H9 (cell line): ENCODE results near the gene PYDC1. TPM values are rescaled to one million over a fixed set of nuclear protein-coding genes. Genes with fewer than 3 reads are reported as not detected.

Experiments used
- DNase-seq: peaks from one replicate; pipeline ENCODE4 v3.0.0-alpha.2; 2017
- H2AFZ ChIP-seq: one replicate; pipeline ENCODE4 v1.6.1; 2013; ENCODE audit warnings: mild to moderate bottlenecking, low read length, control low read depth, moderate library complexity
- H2AK5ac ChIP-seq: 2 replicates; pipeline ENCODE4 v1.6.1; 2013; ENCODE audit warnings: low read length, control low read depth, mixed read lengths; ENCODE audit not compliant: insufficient read length
- H2BK120ac ChIP-seq: one replicate; pipeline ENCODE4 v1.6.1; 2013; ENCODE audit warnings: low read depth, mild to moderate bottlenecking, low read length, control low read depth, inconsistent platforms; ENCODE audit not compliant: poor library complexity, severe bottlenecking
- H2BK12ac ChIP-seq: 2 replicates; pipeline ENCODE4 v1.6.1; 2013; ENCODE audit warnings: low read length, control low read depth, mixed read lengths, low read depth; ENCODE audit not compliant: insufficient read length
- H2BK15ac ChIP-seq: 2 replicates; pipeline ENCODE4 v1.6.1; 2013; ENCODE audit warnings: low read depth, low read length, control low read depth
- H2BK20ac ChIP-seq: one replicate; pipeline ENCODE4 v1.6.1; 2013; ENCODE audit warnings: low read depth, mild to moderate bottlenecking, low read length, control low read depth, inconsistent platforms; ENCODE audit not compliant: poor library complexity, severe bottlenecking
- H2BK5ac ChIP-seq: 2 replicates; pipeline ENCODE4 v1.6.1; 2013; ENCODE audit warnings: low read length, control low read depth, mixed read lengths; ENCODE audit not compliant: insufficient read length
- H3K14ac ChIP-seq: 2 replicates; pipeline ENCODE4 v1.6.1; 2013; ENCODE audit warnings: low read length, control low read depth; ENCODE audit not compliant: insufficient read depth
- H3K18ac ChIP-seq: 2 replicates; pipeline ENCODE4 v1.6.1; 2013; ENCODE audit warnings: low read depth, mild to moderate bottlenecking, mixed read lengths, low read length, control low read depth; ENCODE audit not compliant: insufficient read length
- H3K23ac ChIP-seq: 2 replicates; pipeline ENCODE4 v1.6.1; 2013; ENCODE audit warnings: low read length, control low read depth, mixed read lengths, low read depth; ENCODE audit not compliant: insufficient read length
- H3K23me2 ChIP-seq: 2 replicates; pipeline ENCODE4 v1.6.1; 2013; ENCODE audit warnings: low read depth, mild to moderate bottlenecking, mixed read lengths, low read length, control low read depth; ENCODE audit not compliant: insufficient read length, poor library complexity, severe bottlenecking
- H3K27ac ChIP-seq: 2 replicates; pipeline ENCODE4 v1.5.1; 2013; ENCODE audit warnings: low read length, control low read depth, mixed read lengths, low read depth; ENCODE audit not compliant: insufficient read length
- H3K27me3 ChIP-seq: 2 replicates; pipeline ENCODE4 v1.6.1; 2013; ENCODE audit warnings: low read length, control low read depth, inconsistent platforms; ENCODE audit not compliant: insufficient read depth
- H3K4ac ChIP-seq: 2 replicates; pipeline ENCODE4 v1.6.1; 2013; ENCODE audit warnings: low read depth, mild to moderate bottlenecking, control low read depth, inconsistent platforms, low read length, moderate library complexity
- H3K4me1 ChIP-seq: 2 replicates; pipeline ENCODE4 v1.6.1; 2013; ENCODE audit warnings: low read length, control low read depth, inconsistent platforms; ENCODE audit not compliant: insufficient read depth
- H3K4me2 ChIP-seq: 2 replicates; pipeline ENCODE4 v1.6.1; 2013; ENCODE audit warnings: low read length, control low read depth, mixed read lengths; ENCODE audit not compliant: insufficient read length, insufficient read depth
- H3K56ac ChIP-seq: 2 replicates; pipeline ENCODE4 v1.6.1; 2013; ENCODE audit warnings: low read depth, mild to moderate bottlenecking, mixed read lengths, low read length, control low read depth; ENCODE audit not compliant: insufficient read length
- H3K79me1 ChIP-seq: 2 replicates; pipeline ENCODE4 v1.6.1; 2013; ENCODE audit warnings: low read depth, mild to moderate bottlenecking, moderate library complexity, low read length, control low read depth, inconsistent platforms; ENCODE audit not compliant: insufficient read depth, poor library complexity, severe bottlenecking
- H3K79me2 ChIP-seq: 2 replicates; pipeline ENCODE4 v1.6.1; 2013; ENCODE audit warnings: low read length, control low read depth, inconsistent platforms; ENCODE audit not compliant: insufficient read depth
- H3K9ac ChIP-seq: 2 replicates; pipeline ENCODE4 v1.6.1; 2013; ENCODE audit warnings: low read length, control low read depth, mixed read lengths; ENCODE audit not compliant: insufficient read length; ENCODE audit errors: extremely low read depth
- H3K9me3 ChIP-seq: one replicate; pipeline ENCODE4 v1.6.1; 2013; ENCODE audit warnings: low read depth, low read length, inconsistent platforms; ENCODE audit not compliant: control insufficient read depth
- H3T11ph ChIP-seq: one replicate; pipeline ENCODE4 v1.6.1; 2013; ENCODE audit warnings: mild to moderate bottlenecking, low read length, control low read depth, inconsistent platforms
- H4K20me1 ChIP-seq: one replicate; pipeline ENCODE4 v1.6.1; 2013; ENCODE audit not compliant: control insufficient read depth, insufficient read length, insufficient read depth
- H4K5ac ChIP-seq: 2 replicates; pipeline ENCODE4 v1.6.1; 2013; ENCODE audit warnings: low read depth, mild to moderate bottlenecking, mixed read lengths, low read length, control low read depth; ENCODE audit not compliant: insufficient read length
- H4K8ac ChIP-seq: replicated peaks from 2 replicates; pipeline ENCODE4 v1.6.1; 2013; ENCODE audit warnings: low read length, control low read depth, mixed read lengths, low read depth; ENCODE audit not compliant: insufficient read length
- H4K91ac ChIP-seq: 2 replicates; pipeline ENCODE4 v1.6.1; 2013; ENCODE audit warnings: low read depth, mild to moderate bottlenecking, moderate library complexity, mixed read lengths, low read length, control low read depth; ENCODE audit not compliant: insufficient read length
- H3K27ac Mint-ChIP-seq, 3 experiments: 2 replicates in 2 of 3; 3 replicates in 1 of 3; pipeline ENCODE4 v1.8.0; 2020 to 2021; ENCODE audit warnings: mixed read lengths in 3 of 3, mild to moderate bottlenecking in 1 of 3, moderate library complexity in 1 of 3
- H3K27me3 Mint-ChIP-seq: 2 replicates; pipeline ENCODE4 v1.8.0; 2021; ENCODE audit warnings: low read depth, mild to moderate bottlenecking, moderate library complexity, mixed read lengths
- H3K36me3 Mint-ChIP-seq, 3 experiments: 2 replicates in 2 of 3; 3 replicates in 1 of 3; pipeline ENCODE4 v1.8.0; 2020 to 2021; ENCODE audit warnings: low read depth in 3 of 3, mixed read lengths in 3 of 3; ENCODE audit not compliant: insufficient read depth in 1 of 3
- H3K4me1 Mint-ChIP-seq, 2 experiments: 2 replicates each; pipeline ENCODE4 v1.8.0; 2020; ENCODE audit warnings: mixed read lengths in 2 of 2
- H3K4me3 Mint-ChIP-seq, 2 experiments: 2 replicates in 1 of 2; 3 replicates in 1 of 2; pipeline ENCODE4 v1.8.0; 2020 to 2021; ENCODE audit warnings: mild to moderate bottlenecking in 2 of 2, mixed read lengths in 2 of 2, moderate library complexity in 1 of 2
- H3K9me3 Mint-ChIP-seq, 2 experiments: 2 replicates in 1 of 2; 3 replicates in 1 of 2; pipeline ENCODE4 v1.8.0; 2020; ENCODE audit warnings: mild to moderate bottlenecking in 2 of 2, mixed read lengths in 2 of 2, moderate library complexity in 1 of 2
- CTCF ChIP-seq: fragments of 200-600 bp; sonication (generic); conservative IDR thresholded peaks from 3 replicates; pipeline ENCODE4 v1.8.0; 2021; ENCODE audit warnings: antibody characterized with exemption, mild to moderate bottlenecking
- WGBS: extraction: QIAGEN DNeasy Blood & Tissue Kit; methylation state at CpG from one replicate; pipeline ENCODE4 v1.1.7; 2013; ENCODE audit warnings: missing lambda C conversion rate, low lambda C conversion rate, mixed read lengths; ENCODE audit not compliant: insufficient read length; ENCODE audit errors: extremely low coverage; 5-methylcytosine and 5-hydroxymethylcytosine counted together
- total RNA-seq: library from RNA; stranded (reverse); gene quantifications from 2 replicates; pipeline ENCODE4 v1.2.1, GENCODE V29; 2021

Gene PYDC1
- total RNA-seq, 1 experiment from 2014 or later = 0.70 TPM

GRCh38 chr16:31258366-31258765, 41.4 kb upstream of the PYDC1 start:
- no peak overlapping the region for H3K14ac ChIP-seq
- no peak overlapping the region for H3K27ac Mint-ChIP-seq
- H2BK120ac ChIP-seq = no peak overlapping the region
- no peak overlapping the region for H2BK15ac ChIP-seq
- no peak overlapping the region for H3K56ac ChIP-seq
- WGBS = no CpG with 5 or more reads among the region's 4 CpGs
- H3K4me2 ChIP-seq = no peak overlapping the region
- no peaks in the 10 kb centered on the region for H3K79me2 ChIP-seq
- no peaks in the 10 kb centered on the region; the same call in 1 of the 2 replicates for H3K27me3 Mint-ChIP-seq
- no peak for TF ChIP-seq CTCF
- H4K20me1 ChIP-seq = no peaks in the 10 kb centered on the region
- H3K4me1 Mint-ChIP-seq = no peaks in the 10 kb centered on the region
- H3K18ac ChIP-seq = no peak overlapping the region
- H2BK20ac ChIP-seq = no peak overlapping the region
- no peaks in the 10 kb centered on the region for H3K9me3 ChIP-seq
- H3T11ph ChIP-seq = no peak overlapping the region
- H3K4me1 ChIP-seq = no peaks in the 10 kb centered on the region
- no peak overlapping the region for H3K23ac ChIP-seq
- H3K27ac ChIP-seq = no peak overlapping the region
- H4K91ac ChIP-seq = no peak overlapping the region
- no peaks in the 10 kb centered on the region for H3K9me3 Mint-ChIP-seq
- DNase-seq = no peak
- no peaks in the 10 kb centered on the region for H3K23me2 ChIP-seq
- no peaks in the 10 kb centered on the region for H3K36me3 Mint-ChIP-seq
- H3K79me1 ChIP-seq = no peaks in the 10 kb centered on the region
- H3K27me3 ChIP-seq = no peaks in the 10 kb centered on the region
- H3K4me3 Mint-ChIP-seq = no peak overlapping the region
- no peak overlapping the region for H4K8ac ChIP-seq
- H3K9ac ChIP-seq = no peak overlapping the region
- no peak overlapping the region for H4K5ac ChIP-seq
- H2BK5ac ChIP-seq = no peak overlapping the region
- no peak overlapping the region for H2BK12ac ChIP-seq
- no peak overlapping the region for H3K4ac ChIP-seq
- no peak overlapping the region for H2AK5ac ChIP-seq
- H2AFZ ChIP-seq = no peak overlapping the region
